Kidney epithelial cell (primary cell): ENCODE measurements around the gene KCNH8. TPM values are rescaled to one million over a fixed set of nuclear protein-coding genes. Genes with fewer than 3 reads are reported as not detected.

Experiments used
- DNase-seq: peaks from one replicate; pipeline ENCODE4 v3.0.0-alpha.2; 2010; ENCODE audit warnings: low read depth
- H3K27me3 ChIP-seq: 2 replicates; pipeline ENCODE4 v1.6.0; 2011; ENCODE audit warnings: low read length; ENCODE audit not compliant: control insufficient read depth, insufficient read depth
- H3K36me3 ChIP-seq: 2 replicates; pipeline ENCODE4 v1.5.1; 2011; ENCODE audit warnings: low read length; ENCODE audit not compliant: control insufficient read depth, insufficient read depth
- H3K4me3 ChIP-seq: 2 replicates; pipeline ENCODE4 v1.5.1; 2011; ENCODE audit warnings: low read depth, mild to moderate bottlenecking, control low read depth, low read length
- CTCF ChIP-seq: IDR thresholded peaks from 2 replicates; pipeline ENCODE4 v1.5.1; 2011; ENCODE audit warnings: mild to moderate bottlenecking, moderate library complexity, low read length, control low read depth, inconsistent platforms; ENCODE audit not compliant: insufficient read depth, poor library complexity, severe bottlenecking
- total RNA-seq: library from RNA; depleted of rRNA; stranded (reverse); fragments of >200 nt; gene quantifications from 2 replicates; pipeline ENCODE4 v1.2.3, GENCODE V29; 2015

KCNH8 gene
- total RNA-seq, 1 donor from 2014 or later, result 0.88 TPM

GRCh38 chr3:19357947-19358346 lies 209.6 kb downstream of the KCNH8 start:
- Histone ChIP-seq H3K36me3 (no peaks in the 10 kb centered on the region), H3K4me3 (no peak overlapping the region), H3K27me3 (no peaks in the 10 kb centered on the region)
- no peak for DNase-seq
- no peak for TF ChIP-seq CTCF

- TF ChIP-seq CTCF, result no peak
- H3K36me3 ChIP-seq, result no peaks in the 10 kb centered on the region
- DNase-seq, result no peak
- no peaks in the 10 kb centered on the region for H3K27me3 ChIP-seq
- H3K4me3 ChIP-seq, result no peak overlapping the region
These were observed 214.8 kb downstream of the KCNH8 start for GRCh38 chr3:19363071-19363470.

- Histone ChIP-seq H3K36me3 (no peaks in the 10 kb centered on the region), H3K4me3 (no peak overlapping the region), H3K27me3 (no peaks in the 10 kb centered on the region)
- TF ChIP-seq CTCF, result no peak
- no peak for DNase-seq
These were observed 215.8 kb downstream of the KCNH8 start for GRCh38 chr3:19364148-19364547.

- TF ChIP-seq CTCF, result no peak
- H3K27me3 ChIP-seq, result no peaks in the 10 kb centered on the region
- no peak overlapping the region for H3K4me3 ChIP-seq
- no peak for DNase-seq
- H3K36me3 ChIP-seq, result no peaks in the 10 kb centered on the region
These were observed 217.2 kb downstream of the KCNH8 start for GRCh38 chr3:19365471-19365870.

- DNase-seq, result no peak
These were observed 236.6 kb downstream of the KCNH8 start for GRCh38 chr3:19384868-19385267.

More at GRCh38 chr3:19384868-19385267, 236.6 kb downstream of the KCNH8 start:
- TF ChIP-seq CTCF, result no peak
- Histone ChIP-seq H3K4me3 (no peak overlapping the region), H3K36me3 (no peaks in the 10 kb centered on the region), H3K27me3 (no peaks in the 10 kb centered on the region)
